HepG2 (cell line): Measurements from ENCODE around the gene CAMK2A.

Experiments
- ARNT ChIP-seq: fragments of 450-650 bp; IDR thresholded peaks from 2 replicates; pipeline ENCODE4 v1.6.1; 2017
- MTF1 ChIP-seq: sonication (generic); formaldehyde crosslinking; IDR thresholded peaks from 2 replicates; pipeline ENCODE4 v1.5.0; 2020; ENCODE audit warnings: missing genetic modification reagents
- POLR2AphosphoS5 ChIP-seq: IDR thresholded peaks from 2 replicates; pipeline ENCODE4 v1.6.1; 2012; ENCODE audit warnings: low read depth, low read length
- RXRA ChIP-seq: sonication (generic); formaldehyde crosslinking; IDR thresholded peaks from 2 replicates; pipeline ENCODE4 v1.5.1; 2020; ENCODE audit warnings: missing genetic modification reagents
- STAT5B ChIP-seq: sonication (generic); formaldehyde crosslinking; IDR thresholded peaks from 2 replicates; pipeline ENCODE4 v1.4.0; 2020; ENCODE audit warnings: missing genetic modification reagents
- ZNF24 ChIP-seq: fragments of 450-650 bp; IDR thresholded peaks from 2 replicates; pipeline ENCODE4 v1.6.1; 2017; ENCODE audit warnings: antibody characterized with exemption, mild to moderate bottlenecking
- ZNF331 ChIP-seq: sonication (generic); formaldehyde crosslinking; IDR thresholded peaks from 2 replicates; pipeline ENCODE4 v1.4.0; 2020; ENCODE audit warnings: missing genetic modification reagents
- ZNF775 ChIP-seq: sonication (generic); formaldehyde crosslinking; IDR thresholded peaks from 2 replicates; pipeline ENCODE4 v1.4.0; 2020; ENCODE audit warnings: missing genetic modification reagents, mild to moderate bottlenecking, moderate library complexity, borderline replicate concordance
- TF ChIP-seq, protein P1 (sequence below): sonication (generic); formaldehyde crosslinking; IDR thresholded peaks from 2 replicates; pipeline ENCODE4 v1.5.0; 2020; ENCODE audit warnings: mild to moderate bottlenecking, missing genetic modification reagents, moderate library complexity
- TF ChIP-seq, protein P2 (sequence below): sonication (generic); formaldehyde crosslinking; IDR thresholded peaks from 2 replicates; pipeline ENCODE4 v1.4.0; 2020; ENCODE audit warnings: missing genetic modification reagents
- TF ChIP-seq, protein P3 (sequence below): IDR thresholded peaks from 2 replicates; pipeline ENCODE4 v1.6.1; 2012; ENCODE audit warnings: inconsistent platforms

DNA sequence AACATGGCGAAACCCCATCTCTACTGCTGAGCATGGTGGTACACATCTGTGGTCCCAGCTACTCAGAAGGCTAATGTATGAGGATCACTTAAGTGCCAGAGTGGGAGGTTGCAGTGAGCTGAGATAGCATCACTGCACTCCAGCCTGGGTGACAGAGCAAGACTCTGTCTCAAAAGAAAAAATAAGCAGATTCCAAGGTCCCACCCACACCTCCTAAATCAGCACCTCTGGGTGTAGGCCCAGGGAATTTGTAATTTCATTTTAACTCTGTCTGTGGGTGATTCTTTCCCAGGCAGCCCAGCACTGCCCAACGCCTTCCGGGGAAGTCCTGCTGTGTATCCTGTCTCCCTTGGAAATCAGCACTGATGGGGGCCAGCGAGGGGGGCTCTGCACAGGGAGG is 12.5 kb downstream of the CAMK2A start:
- TF ChIP-seq, protein P1, sequence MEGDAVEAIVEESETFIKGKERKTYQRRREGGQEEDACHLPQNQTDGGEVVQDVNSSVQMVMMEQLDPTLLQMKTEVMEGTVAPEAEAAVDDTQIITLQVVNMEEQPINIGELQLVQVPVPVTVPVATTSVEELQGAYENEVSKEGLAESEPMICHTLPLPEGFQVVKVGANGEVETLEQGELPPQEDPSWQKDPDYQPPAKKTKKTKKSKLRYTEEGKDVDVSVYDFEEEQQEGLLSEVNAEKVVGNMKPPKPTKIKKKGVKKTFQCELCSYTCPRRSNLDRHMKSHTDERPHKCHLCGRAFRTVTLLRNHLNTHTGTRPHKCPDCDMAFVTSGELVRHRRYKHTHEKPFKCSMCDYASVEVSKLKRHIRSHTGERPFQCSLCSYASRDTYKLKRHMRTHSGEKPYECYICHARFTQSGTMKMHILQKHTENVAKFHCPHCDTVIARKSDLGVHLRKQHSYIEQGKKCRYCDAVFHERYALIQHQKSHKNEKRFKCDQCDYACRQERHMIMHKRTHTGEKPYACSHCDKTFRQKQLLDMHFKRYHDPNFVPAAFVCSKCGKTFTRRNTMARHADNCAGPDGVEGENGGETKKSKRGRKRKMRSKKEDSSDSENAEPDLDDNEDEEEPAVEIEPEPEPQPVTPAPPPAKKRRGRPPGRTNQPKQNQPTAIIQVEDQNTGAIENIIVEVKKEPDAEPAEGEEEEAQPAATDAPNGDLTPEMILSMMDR (CRISPR knock-in tag) = no peak
- TF ChIP-seq MTF1 (CRISPR knock-in tag) (no peak), ARNT (no peak), STAT5B (CRISPR knock-in tag) (no peak), ZNF24 (no peak), POLR2AphosphoS5 (no peak), ZNF331 (CRISPR knock-in tag) (no peak), ZNF775 (CRISPR knock-in tag) (no peak), RXRA (CRISPR knock-in tag) (no peak)
- TF ChIP-seq, protein P2, sequence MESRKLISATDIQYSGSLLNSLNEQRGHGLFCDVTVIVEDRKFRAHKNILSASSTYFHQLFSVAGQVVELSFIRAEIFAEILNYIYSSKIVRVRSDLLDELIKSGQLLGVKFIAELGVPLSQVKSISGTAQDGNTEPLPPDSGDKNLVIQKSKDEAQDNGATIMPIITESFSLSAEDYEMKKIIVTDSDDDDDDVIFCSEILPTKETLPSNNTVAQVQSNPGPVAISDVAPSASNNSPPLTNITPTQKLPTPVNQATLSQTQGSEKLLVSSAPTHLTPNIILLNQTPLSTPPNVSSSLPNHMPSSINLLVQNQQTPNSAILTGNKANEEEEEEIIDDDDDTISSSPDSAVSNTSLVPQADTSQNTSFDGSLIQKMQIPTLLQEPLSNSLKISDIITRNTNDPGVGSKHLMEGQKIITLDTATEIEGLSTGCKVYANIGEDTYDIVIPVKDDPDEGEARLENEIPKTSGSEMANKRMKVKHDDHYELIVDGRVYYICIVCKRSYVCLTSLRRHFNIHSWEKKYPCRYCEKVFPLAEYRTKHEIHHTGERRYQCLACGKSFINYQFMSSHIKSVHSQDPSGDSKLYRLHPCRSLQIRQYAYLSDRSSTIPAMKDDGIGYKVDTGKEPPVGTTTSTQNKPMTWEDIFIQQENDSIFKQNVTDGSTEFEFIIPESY = no peak
- TF ChIP-seq, protein P3, sequence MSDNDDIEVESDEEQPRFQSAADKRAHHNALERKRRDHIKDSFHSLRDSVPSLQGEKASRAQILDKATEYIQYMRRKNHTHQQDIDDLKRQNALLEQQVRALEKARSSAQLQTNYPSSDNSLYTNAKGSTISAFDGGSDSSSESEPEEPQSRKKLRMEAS = no peak
